HCT116 (cell line): ENCODE data around the gene NR2F6. TPM values are rescaled to one million over a fixed set of nuclear protein-coding genes. Genes with fewer than 3 reads are reported as not detected.

ENCODE experiments used
- ATAC-seq: fragments of 200-7000 bp; cut with Tn5 transposase; 2 replicates; pipeline ENCODE4 v1.9.1; 2020; ENCODE audit warnings: mild to moderate bottlenecking, moderate library complexity
- BruUV-seq: library from RNA; stranded (reverse); fragments of 400-500 nt; replicated peaks from 2 replicates; lab custom pipeline; 2021; lab: Mats Ljungman, UMichigan
- CTCF ChIA-PET: fragments of 300-600 bp; sonication (Branson Sonifier 250); formaldehyde crosslinking; loops from one replicate; lab custom pipeline; 2021; ENCODE audit warnings: antibody characterized with exemption; lab: Charles Lee
- POLR2A ChIA-PET: fragments of 300-600, 350-600 bp; sonication (Branson Sonifier 250); formaldehyde crosslinking; loops from one replicate; lab custom pipeline; 2021; ENCODE audit warnings: antibody characterized with exemption; lab: Charles Lee
- RAD21 ChIA-PET, 2 experiments: fragments of 300-600 bp; sonication (Branson Sonifier 250); formaldehyde crosslinking; loops; one replicate each; lab custom pipeline; 2023; ENCODE audit warnings: low total read pairs in 2 of 2; ENCODE audit not compliant: uncharacterized antibody in 2 of 2, unreplicated experiment in 2 of 2, low non-redundant PET in 1 of 2; lab: Charles Lee
- DNase-seq: peaks from one replicate; pipeline ENCODE4 v3.0.0-alpha.2; 2010; ENCODE audit warnings: low read depth, low spot score
- H2AFZ ChIP-seq: fragments of 200-600 bp; shearing (Covaris generic), sonication (generic); 2 replicates; pipeline ENCODE4 v1.6.1; 2017; ENCODE audit warnings: low read depth, mixed run types, mixed read lengths, antibody characterized with exemption, low read length; ENCODE audit not compliant: poor library complexity, severe bottlenecking
- H3K27ac ChIP-seq: 2 replicates; pipeline ENCODE4 v1.5.1; 2012; ENCODE audit warnings: low read depth, low read length
- H3K27me3 ChIP-seq: fragments of 200-600 bp; sonication (generic); 2 replicates; pipeline ENCODE4 v1.6.1; 2016; ENCODE audit warnings: mixed run types, low read length, mixed read lengths; ENCODE audit not compliant: insufficient read depth
- H3K36me3 ChIP-seq, 2 experiments: fragments of 200-500 bp in 1 of 2; fragments of 200-600 bp in 1 of 2; sonication (Bioruptor generic) in 1 of 2; sonication (generic) in 1 of 2; 2 replicates each; pipeline versions ENCODE4 v1.5.1 to v1.6.1; 2014 to 2016; ENCODE audit warnings: low read length in 2 of 2, inconsistent platforms in 1 of 2, mixed read lengths in 1 of 2, mixed run types in 1 of 2; ENCODE audit not compliant: insufficient read depth in 2 of 2, control insufficient read depth in 1 of 2
- H3K4me1 ChIP-seq, 2 experiments: fragments of 200-600 bp in 1 of 2; sonication (generic) in 1 of 2; 2 replicates each; pipeline versions ENCODE4 v1.5.1 to v1.6.1; 2012 to 2017; ENCODE audit warnings: low read length in 2 of 2, inconsistent platforms in 1 of 2, mild to moderate bottlenecking in 1 of 2, mixed read lengths in 1 of 2, mixed run types in 1 of 2, moderate library complexity in 1 of 2; ENCODE audit not compliant: insufficient read depth in 2 of 2, control insufficient read depth in 1 of 2
- H3K4me2 ChIP-seq: fragments of 200-600 bp; sonication (generic); 2 replicates; pipeline ENCODE4 v1.6.1; 2017; ENCODE audit warnings: mixed run types, low read length, mixed read lengths
- H3K4me3 ChIP-seq, 2 experiments: fragments of 200-600 bp in 1 of 2; sonication (generic) in 1 of 2; replicated peaks in 1 of 2; 2 replicates each; pipeline ENCODE4 v1.5.1; 2011 to 2016; ENCODE audit warnings: low read length in 2 of 2, control low read depth in 1 of 2, low read depth in 1 of 2, mild to moderate bottlenecking in 1 of 2, mixed read lengths in 1 of 2, mixed run types in 1 of 2
- H3K79me2 ChIP-seq: fragments of 200-600 bp; sonication (generic); 2 replicates; pipeline ENCODE4 v1.6.1; 2017; ENCODE audit warnings: mild to moderate bottlenecking, mixed run types, low read length, moderate library complexity, mixed read lengths; ENCODE audit not compliant: insufficient read depth
- H3K9ac ChIP-seq: fragments of 200-600 bp; sonication (generic); 2 replicates; pipeline ENCODE4 v1.6.1; 2016; ENCODE audit warnings: low read length, mixed read lengths
- H3K9me2 ChIP-seq: fragments of 200-600 bp; sonication (generic), shearing (Covaris generic); 2 replicates; pipeline ENCODE4 v1.6.1; 2017; ENCODE audit warnings: mixed run types, mild to moderate bottlenecking, moderate library complexity; ENCODE audit not compliant: insufficient read depth
- H3K9me3 ChIP-seq, 2 experiments: fragments of 200-500 bp in 1 of 2; fragments of 200-600 bp in 1 of 2; sonication (Bioruptor generic) in 1 of 2; sonication (generic) in 1 of 2; 2 replicates each; pipeline ENCODE4 v1.6.1; 2014 to 2017; ENCODE audit warnings: low read length in 2 of 2, mixed read lengths in 2 of 2, inconsistent platforms in 1 of 2, low read depth in 1 of 2, mild to moderate bottlenecking in 1 of 2, mixed run types in 1 of 2, moderate library complexity in 1 of 2; ENCODE audit not compliant: control insufficient read depth in 1 of 2, insufficient read depth in 1 of 2
- H4K20me1 ChIP-seq: fragments of 200-600 bp; sonication (generic), shearing (Covaris generic); 2 replicates; pipeline ENCODE4 v1.6.1; 2017; ENCODE audit warnings: mixed run types, mild to moderate bottlenecking, moderate library complexity; ENCODE audit not compliant: insufficient read depth
- CBX3 ChIP-seq: IDR thresholded peaks from 2 replicates; pipeline ENCODE4 v1.6.1; 2012; ENCODE audit warnings: low read depth
- FOSL1 ChIP-seq: IDR thresholded peaks from 2 replicates; pipeline ENCODE4 v1.6.1; 2012; ENCODE audit warnings: low read depth
- JUND ChIP-seq: IDR thresholded peaks from 2 replicates; pipeline ENCODE4 v1.6.1; 2012
- POLR2AphosphoS5 ChIP-seq: IDR thresholded peaks from 2 replicates; pipeline ENCODE4 v1.6.1; 2011; ENCODE audit warnings: mild to moderate bottlenecking, low read depth, low read length, moderate library complexity
- SIN3A ChIP-seq: IDR thresholded peaks from 2 replicates; pipeline ENCODE4 v1.6.1; 2012; ENCODE audit warnings: low read depth
- SRF ChIP-seq: IDR thresholded peaks from 2 replicates; pipeline ENCODE4 v1.6.1; 2012; ENCODE audit warnings: low read depth
- intact Hi-C: fragments of 100-400 bp; cut with micrococcal nuclease; formaldehyde crosslinking; loops from 2 replicates; pipeline ENCODE4 v1.10.0; 2022
- total RNA-seq: library from RNA; stranded (reverse); gene quantifications from one replicate; pipeline ENCODE4 v1.2.1, GENCODE V29; 2021; ENCODE audit not compliant: unreplicated experiment
- TF ChIP-seq, protein P1 (sequence below): IDR thresholded peaks from 2 replicates; pipeline ENCODE4 v1.6.1; 2012; ENCODE audit warnings: low read depth
- TF ChIP-seq, protein P2 (sequence below): IDR thresholded peaks from 2 replicates; pipeline ENCODE4 v1.6.1; 2011; ENCODE audit warnings: mild to moderate bottlenecking, low read length, moderate library complexity; ENCODE audit not compliant: insufficient replicate concordance; ENCODE audit errors: extremely low read depth

The NR2F6 gene
- total RNA-seq, 1 experiment from 2014 or later = 88.0 TPM

DNA sequence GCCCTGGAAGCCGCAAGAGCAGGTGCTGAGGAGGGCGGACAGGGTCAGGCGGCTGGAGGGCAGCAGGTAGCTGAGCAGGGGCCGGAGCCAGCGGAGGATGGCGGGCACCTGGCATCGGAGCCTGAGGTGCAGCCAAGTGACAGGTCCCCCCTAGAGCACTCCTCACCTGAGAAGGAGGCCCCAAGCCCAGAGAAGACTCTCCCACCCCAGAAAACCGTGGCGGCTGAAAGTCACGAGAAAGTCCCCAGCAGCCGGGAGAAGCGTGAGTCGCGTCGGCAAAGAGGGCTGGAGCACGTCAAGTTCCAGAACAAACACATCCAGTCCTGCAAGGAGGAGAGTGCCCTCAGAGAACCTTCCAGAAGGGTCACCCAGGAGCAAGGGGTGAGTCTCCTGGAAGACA lies 51.1 kb downstream of the NR2F6 start:
- H3K79me2 ChIP-seq = no peaks in the 10 kb centered on the region
- RAD21 ChIA-PET = no interaction called here
- DNase-seq (no peak), ATAC-seq (no peak)
- CTCF ChIA-PET = no interaction called here
- no peaks in the 10 kb centered on the region for H3K27me3 ChIP-seq
- H2AFZ ChIP-seq = no peak overlapping the region
- POLR2A ChIA-PET = no interaction called here
- no peak overlapping the region for H3K9ac ChIP-seq
- H3K9me3 ChIP-seq = no peaks in the 10 kb centered on the region
- TF ChIP-seq, protein P1, sequence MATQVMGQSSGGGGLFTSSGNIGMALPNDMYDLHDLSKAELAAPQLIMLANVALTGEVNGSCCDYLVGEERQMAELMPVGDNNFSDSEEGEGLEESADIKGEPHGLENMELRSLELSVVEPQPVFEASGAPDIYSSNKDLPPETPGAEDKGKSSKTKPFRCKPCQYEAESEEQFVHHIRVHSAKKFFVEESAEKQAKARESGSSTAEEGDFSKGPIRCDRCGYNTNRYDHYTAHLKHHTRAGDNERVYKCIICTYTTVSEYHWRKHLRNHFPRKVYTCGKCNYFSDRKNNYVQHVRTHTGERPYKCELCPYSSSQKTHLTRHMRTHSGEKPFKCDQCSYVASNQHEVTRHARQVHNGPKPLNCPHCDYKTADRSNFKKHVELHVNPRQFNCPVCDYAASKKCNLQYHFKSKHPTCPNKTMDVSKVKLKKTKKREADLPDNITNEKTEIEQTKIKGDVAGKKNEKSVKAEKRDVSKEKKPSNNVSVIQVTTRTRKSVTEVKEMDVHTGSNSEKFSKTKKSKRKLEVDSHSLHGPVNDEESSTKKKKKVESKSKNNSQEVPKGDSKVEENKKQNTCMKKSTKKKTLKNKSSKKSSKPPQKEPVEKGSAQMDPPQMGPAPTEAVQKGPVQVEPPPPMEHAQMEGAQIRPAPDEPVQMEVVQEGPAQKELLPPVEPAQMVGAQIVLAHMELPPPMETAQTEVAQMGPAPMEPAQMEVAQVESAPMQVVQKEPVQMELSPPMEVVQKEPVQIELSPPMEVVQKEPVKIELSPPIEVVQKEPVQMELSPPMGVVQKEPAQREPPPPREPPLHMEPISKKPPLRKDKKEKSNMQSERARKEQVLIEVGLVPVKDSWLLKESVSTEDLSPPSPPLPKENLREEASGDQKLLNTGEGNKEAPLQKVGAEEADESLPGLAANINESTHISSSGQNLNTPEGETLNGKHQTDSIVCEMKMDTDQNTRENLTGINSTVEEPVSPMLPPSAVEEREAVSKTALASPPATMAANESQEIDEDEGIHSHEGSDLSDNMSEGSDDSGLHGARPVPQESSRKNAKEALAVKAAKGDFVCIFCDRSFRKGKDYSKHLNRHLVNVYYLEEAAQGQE = no peak
- TF ChIP-seq SIN3A (no peak), SRF (no peak), POLR2AphosphoS5 (no peak), CBX3 (no peak), FOSL1 (no peak), JUND (no peak)
- TF ChIP-seq, protein P2, sequence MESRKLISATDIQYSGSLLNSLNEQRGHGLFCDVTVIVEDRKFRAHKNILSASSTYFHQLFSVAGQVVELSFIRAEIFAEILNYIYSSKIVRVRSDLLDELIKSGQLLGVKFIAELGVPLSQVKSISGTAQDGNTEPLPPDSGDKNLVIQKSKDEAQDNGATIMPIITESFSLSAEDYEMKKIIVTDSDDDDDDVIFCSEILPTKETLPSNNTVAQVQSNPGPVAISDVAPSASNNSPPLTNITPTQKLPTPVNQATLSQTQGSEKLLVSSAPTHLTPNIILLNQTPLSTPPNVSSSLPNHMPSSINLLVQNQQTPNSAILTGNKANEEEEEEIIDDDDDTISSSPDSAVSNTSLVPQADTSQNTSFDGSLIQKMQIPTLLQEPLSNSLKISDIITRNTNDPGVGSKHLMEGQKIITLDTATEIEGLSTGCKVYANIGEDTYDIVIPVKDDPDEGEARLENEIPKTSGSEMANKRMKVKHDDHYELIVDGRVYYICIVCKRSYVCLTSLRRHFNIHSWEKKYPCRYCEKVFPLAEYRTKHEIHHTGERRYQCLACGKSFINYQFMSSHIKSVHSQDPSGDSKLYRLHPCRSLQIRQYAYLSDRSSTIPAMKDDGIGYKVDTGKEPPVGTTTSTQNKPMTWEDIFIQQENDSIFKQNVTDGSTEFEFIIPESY = no peak
- no peak overlapping the region for H3K4me2 ChIP-seq
- H4K20me1 ChIP-seq = no peaks in the 10 kb centered on the region
- H3K36me3 ChIP-seq = peaks cover 12 to 16% of the 10 kb centered on the region in 2 experiments
- H3K9me2 ChIP-seq = no peaks in the 10 kb centered on the region
- H3K27ac ChIP-seq = no peak overlapping the region
- BruUV-seq = no TSS peak
- intact Hi-C loops = no loop called here
- H3K4me3 ChIP-seq = no peak overlapping the region
- no peaks in the 10 kb centered on the region for H3K4me1 ChIP-seq
